ENCODE measurements around the gene ECE1.

GRCh38 chr1:21325731-21326387 lies 35.6 kb upstream of the ECE1 start:
- no peak for TF ChIP-seq CTCF (IDR thresholded peaks at IDR 0.05 in 8 of 11, conservative IDR thresholded peaks at IDR 0.05 in 3 of 11)
- no peak for TF ChIP-seq POLR2A (IDR thresholded peaks at IDR 0.05)

Data from spleen (tissue), 7 donors.